DND-41 (cell line): ENCODE data around the gene KCNMA1.

Experiments
- ATAC-seq: fragments of 200-7000 bp; cut with Tn5 transposase; 3 replicates; pipeline ENCODE4 v1.9.1; 2021; ENCODE audit warnings: low read depth; ENCODE audit not compliant: insufficient read depth
- DNase-seq: peaks from one replicate; pipeline ENCODE4 v3.0.0-alpha.2; 2020
- H2AFZ ChIP-seq: 2 replicates; pipeline ENCODE4 v1.6.0; 2012; ENCODE audit warnings: low read depth, low read length
- H3K27ac ChIP-seq: 2 replicates; pipeline ENCODE4 v1.5.1; 2012; ENCODE audit warnings: low read length, inconsistent platforms
- H3K27me3 ChIP-seq: fragments of 200-600 bp; sonication (generic); 2 replicates; pipeline ENCODE4 v1.6.0; 2012; ENCODE audit warnings: low read length, mild to moderate bottlenecking, inconsistent platforms; ENCODE audit not compliant: insufficient read depth, poor library complexity
- H3K36me3 ChIP-seq: 2 replicates; pipeline ENCODE4 v1.5.1; 2012; ENCODE audit warnings: low read length, inconsistent platforms; ENCODE audit not compliant: insufficient read depth
- H3K4me1 ChIP-seq: 2 replicates; pipeline ENCODE4 v1.5.1; 2012; ENCODE audit warnings: mild to moderate bottlenecking, low read length; ENCODE audit not compliant: insufficient read depth
- H3K4me2 ChIP-seq: 2 replicates; pipeline ENCODE4 v1.6.0; 2012; ENCODE audit warnings: mild to moderate bottlenecking, moderate library complexity, low read length, inconsistent platforms; ENCODE audit not compliant: insufficient read depth
- H3K4me3 ChIP-seq, 2 experiments: fragments of 200-600 bp in 1 of 2; shearing (Covaris generic) in 1 of 2; 2 replicates each; pipeline ENCODE4 v1.5.1; 2012 to 2016; ENCODE audit warnings: inconsistent platforms in 2 of 2, low read length in 2 of 2, mild to moderate bottlenecking in 2 of 2, low read depth in 1 of 2, moderate library complexity in 1 of 2
- H3K79me2 ChIP-seq: 2 replicates; pipeline ENCODE4 v1.6.0; 2012; ENCODE audit warnings: low read length, inconsistent platforms; ENCODE audit not compliant: insufficient read depth
- H3K9ac ChIP-seq: 2 replicates; pipeline ENCODE4 v1.6.0; 2012; ENCODE audit warnings: low read depth, mild to moderate bottlenecking, inconsistent platforms, low read length, moderate library complexity
- H3K9me3 ChIP-seq: 2 replicates; pipeline ENCODE4 v1.5.1; 2012; ENCODE audit warnings: low read length, moderate library complexity, mild to moderate bottlenecking, inconsistent platforms; ENCODE audit not compliant: insufficient read depth, severe bottlenecking
- H4K20me1 ChIP-seq: 2 replicates; pipeline ENCODE4 v1.6.0; 2012; ENCODE audit warnings: low read length; ENCODE audit not compliant: insufficient read depth
- CTCF ChIP-seq: IDR thresholded peaks from 2 replicates; pipeline ENCODE4 v1.5.1; 2012; ENCODE audit warnings: borderline replicate concordance, low read length, moderate library complexity, mild to moderate bottlenecking; ENCODE audit not compliant: poor library complexity, severe bottlenecking; ENCODE audit errors: extremely low read depth
- EZH2 ChIP-seq: IDR thresholded peaks from 3 replicates; pipeline ENCODE4 v1.6.1; 2012; ENCODE audit warnings: borderline replicate concordance, low read depth, mild to moderate bottlenecking, moderate library complexity, low read length, inconsistent platforms; ENCODE audit not compliant: severe bottlenecking

The KCNMA1 gene

GRCh38 chr10:77012812-77013500 is 624.7 kb downstream of the KCNMA1 start:
- ATAC-seq = no peak
- Histone ChIP-seq H3K36me3 (no peaks in the 10 kb centered on the region), H3K4me2 (no peak overlapping the region), H3K9me3 (no peaks in the 10 kb centered on the region), H4K20me1 (no peaks in the 10 kb centered on the region), H3K4me1 (no peaks in the 10 kb centered on the region), H2AFZ (no peak overlapping the region), H3K9ac (no peak overlapping the region), H3K79me2 (no peaks in the 10 kb centered on the region), H3K4me3 (no peak overlapping the region), H3K27ac (no peak overlapping the region), H3K27me3 (peaks cover 3% of the 10 kb centered on the region)
- DNase-seq = no peak
- no peak for TF ChIP-seq EZH2
- no peak for TF ChIP-seq CTCF

- H3K27me3 ChIP-seq = peaks cover 3% of the 10 kb centered on the region
Measured at GRCh38 chr10:77011874-77012811, 625.5 kb downstream of the KCNMA1 start.

GRCh38 chr10:77010430-77010829 is 627.2 kb downstream of the KCNMA1 start:
- no peak for ATAC-seq

More at GRCh38 chr10:77011874-77012811, 625.5 kb downstream of the KCNMA1 start:
- Histone ChIP-seq H3K4me2 (no peak overlapping the region), H3K27ac (no peak overlapping the region), H3K79me2 (no peaks in the 10 kb centered on the region), H4K20me1 (no peaks in the 10 kb centered on the region), H3K36me3 (no peaks in the 10 kb centered on the region), H3K4me1 (no peaks in the 10 kb centered on the region), H2AFZ (no peak overlapping the region), H3K9me3 (no peaks in the 10 kb centered on the region), H3K4me3 (no peak overlapping the region), H3K9ac (no peak overlapping the region)
- DNase-seq (no peak), ATAC-seq (no peak)
- TF ChIP-seq CTCF (no peak), EZH2 (no peak)

More at GRCh38 chr10:77010430-77010829, 627.2 kb downstream of the KCNMA1 start:
- Histone ChIP-seq H3K27ac (no peak overlapping the region), H3K4me1 (no peaks in the 10 kb centered on the region), H3K9ac (no peak overlapping the region), H3K4me3 (no peak overlapping the region), H3K79me2 (no peaks in the 10 kb centered on the region), H3K36me3 (no peaks in the 10 kb centered on the region), H3K9me3 (no peaks in the 10 kb centered on the region), H3K27me3 (peaks cover 3% of the 10 kb centered on the region), H3K4me2 (no peak overlapping the region), H2AFZ (no peak overlapping the region), H4K20me1 (no peaks in the 10 kb centered on the region)
- TF ChIP-seq EZH2 = no peak
- TF ChIP-seq CTCF = no peak
- no peak for DNase-seq
